ENCODE data around the gene RTN4.

Gene RTN4

GRCh38 chr2:54958717-54959371 lies 91.4 kb downstream of the RTN4 start:
- TF ChIP-seq FOXP2 (optimal IDR thresholded peaks at IDR 0.05; ENCODE audit: borderline replicate concordance, extremely low read depth, extremely low read length, insufficient read depth) (no peak), REST (IDR thresholded peaks at IDR 0.05; ENCODE audit: insufficient read depth in 1 of 2, low read depth in 2 of 2, low read length in 2 of 2) (no peak), POLR2AphosphoS5 (IDR thresholded peaks at IDR 0.05; ENCODE audit: low read depth, low read length) (no peak), SIN3A (IDR thresholded peaks at IDR 0.05; ENCODE audit: borderline replicate concordance, insufficient read depth, low read length) (no peak), TAF1 (IDR thresholded peaks at IDR 0.05; ENCODE audit: borderline replicate concordance, insufficient read depth, low read length) (no peak)

DNA sequence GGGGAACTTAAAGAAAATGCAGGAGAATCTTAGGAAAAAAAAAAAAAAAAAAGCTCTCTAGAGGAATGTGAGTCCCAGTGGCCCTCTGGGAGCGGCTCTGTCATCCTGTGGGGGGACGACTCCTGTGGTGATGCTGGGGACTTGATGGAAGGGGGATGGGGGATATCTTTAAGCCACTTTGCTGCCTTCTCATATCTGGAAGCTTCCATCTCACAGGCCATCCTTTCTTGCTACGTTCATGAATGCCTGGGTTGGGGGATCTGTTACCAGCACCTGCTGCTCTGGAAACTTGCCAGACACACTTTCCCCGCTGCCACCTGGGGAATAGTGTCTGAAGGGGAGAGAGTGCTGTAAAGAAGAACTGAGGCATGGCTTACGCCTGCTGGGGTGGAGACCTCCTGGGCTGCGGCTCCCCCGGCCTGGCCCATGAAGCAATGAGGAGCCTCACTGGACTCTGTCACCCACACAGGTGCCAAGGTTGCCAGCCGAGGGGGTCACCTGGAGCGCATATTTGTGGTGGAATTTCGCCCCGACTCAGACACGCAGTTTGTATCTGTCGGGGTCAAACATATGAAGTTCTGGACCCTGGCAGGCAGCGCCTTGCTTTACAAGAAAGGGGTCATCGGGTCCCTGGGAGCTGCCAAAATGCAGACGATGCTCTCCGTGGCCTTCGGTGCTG lies 92.8 kb downstream of the RTN4 start:
- no peak for TF ChIP-seq FOXP2 (optimal IDR thresholded peaks at IDR 0.05; ENCODE audit: borderline replicate concordance, extremely low read depth, extremely low read length, insufficient read depth)
- no peak for TF ChIP-seq REST (IDR thresholded peaks at IDR 0.05; ENCODE audit: insufficient read depth in 1 of 2, low read depth in 2 of 2, low read length in 2 of 2)
- TF ChIP-seq TAF1 (IDR thresholded peaks at IDR 0.05; ENCODE audit: borderline replicate concordance, insufficient read depth, low read length): no peak
- no peak for TF ChIP-seq SIN3A (IDR thresholded peaks at IDR 0.05; ENCODE audit: borderline replicate concordance, insufficient read depth, low read length)
- TF ChIP-seq POLR2AphosphoS5 (IDR thresholded peaks at IDR 0.05; ENCODE audit: low read depth, low read length): no peak

DNA sequence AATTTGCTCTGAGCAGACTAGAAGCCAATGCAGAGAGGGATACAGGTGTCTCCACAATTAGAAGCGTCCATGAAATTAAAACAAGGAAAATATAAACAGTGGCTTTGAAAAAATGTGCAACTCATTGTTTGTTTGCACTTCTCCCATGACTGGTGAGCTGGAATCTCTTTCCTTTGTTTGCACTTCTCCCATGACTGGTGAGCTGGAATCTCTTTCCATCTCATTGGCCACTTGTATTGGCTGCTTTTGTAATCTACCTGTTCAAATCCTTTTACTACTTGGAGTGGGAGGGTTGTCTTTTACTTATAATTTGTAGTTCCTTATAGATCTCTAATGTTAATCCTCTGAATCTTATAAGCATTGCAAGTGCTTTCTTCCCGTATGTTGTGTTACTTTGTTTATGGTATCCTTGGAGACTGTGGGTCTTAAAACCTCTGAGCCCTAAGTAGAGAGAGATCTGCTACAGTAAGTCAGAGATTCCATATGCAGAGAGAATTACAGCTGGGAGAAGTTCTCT lies 94.1 kb downstream of the RTN4 start:
- TF ChIP-seq REST (IDR thresholded peaks at IDR 0.05; ENCODE audit: insufficient read depth in 1 of 2, low read depth in 2 of 2, low read length in 2 of 2) (no peak), POLR2AphosphoS5 (IDR thresholded peaks at IDR 0.05; ENCODE audit: low read depth, low read length) (no peak), SIN3A (IDR thresholded peaks at IDR 0.05; ENCODE audit: borderline replicate concordance, insufficient read depth, low read length) (no peak), FOXP2 (optimal IDR thresholded peaks at IDR 0.05; ENCODE audit: borderline replicate concordance, extremely low read depth, extremely low read length, insufficient read depth) (no peak), TAF1 (IDR thresholded peaks at IDR 0.05; ENCODE audit: borderline replicate concordance, insufficient read depth, low read length) (no peak)

GRCh38 chr2:54955358-54956110 lies 94.7 kb downstream of the RTN4 start:
- no peak for TF ChIP-seq SIN3A (IDR thresholded peaks at IDR 0.05; ENCODE audit: borderline replicate concordance, insufficient read depth, low read length)
- TF ChIP-seq REST (IDR thresholded peaks at IDR 0.05; ENCODE audit: insufficient read depth in 1 of 2, low read depth in 2 of 2, low read length in 2 of 2): no peak
- no peak for TF ChIP-seq POLR2AphosphoS5 (IDR thresholded peaks at IDR 0.05; ENCODE audit: low read depth, low read length)
- no peak for TF ChIP-seq TAF1 (IDR thresholded peaks at IDR 0.05; ENCODE audit: borderline replicate concordance, insufficient read depth, low read length)
- TF ChIP-seq FOXP2 (optimal IDR thresholded peaks at IDR 0.05; ENCODE audit: borderline replicate concordance, extremely low read depth, extremely low read length, insufficient read depth): no peak

Measured in PFSK-1 (cell line).